Measurements from ENCODE around the gene OR1K1.

The OR1K1 gene

DNA sequence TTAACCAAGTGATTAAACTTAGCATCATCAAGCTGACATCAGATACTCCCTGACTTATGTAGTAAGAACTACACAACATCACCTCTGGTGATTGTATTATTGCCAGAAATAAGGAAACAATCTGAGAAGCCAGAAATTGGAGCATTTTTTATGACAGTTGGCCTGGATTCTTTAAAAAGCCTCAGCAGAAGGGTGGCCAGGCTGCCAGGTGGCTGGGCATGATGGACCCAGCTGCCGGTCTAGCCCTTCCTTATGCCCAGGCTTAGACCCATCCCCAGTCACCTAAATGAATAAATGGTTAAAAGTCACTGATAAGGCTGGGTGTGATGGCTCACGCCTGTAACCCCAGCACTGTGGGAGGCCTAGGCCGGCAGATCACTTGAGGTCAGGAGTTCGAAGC lies 12.8 kb downstream of the OR1K1 start:
- TF ChIP-seq, protein P1, sequence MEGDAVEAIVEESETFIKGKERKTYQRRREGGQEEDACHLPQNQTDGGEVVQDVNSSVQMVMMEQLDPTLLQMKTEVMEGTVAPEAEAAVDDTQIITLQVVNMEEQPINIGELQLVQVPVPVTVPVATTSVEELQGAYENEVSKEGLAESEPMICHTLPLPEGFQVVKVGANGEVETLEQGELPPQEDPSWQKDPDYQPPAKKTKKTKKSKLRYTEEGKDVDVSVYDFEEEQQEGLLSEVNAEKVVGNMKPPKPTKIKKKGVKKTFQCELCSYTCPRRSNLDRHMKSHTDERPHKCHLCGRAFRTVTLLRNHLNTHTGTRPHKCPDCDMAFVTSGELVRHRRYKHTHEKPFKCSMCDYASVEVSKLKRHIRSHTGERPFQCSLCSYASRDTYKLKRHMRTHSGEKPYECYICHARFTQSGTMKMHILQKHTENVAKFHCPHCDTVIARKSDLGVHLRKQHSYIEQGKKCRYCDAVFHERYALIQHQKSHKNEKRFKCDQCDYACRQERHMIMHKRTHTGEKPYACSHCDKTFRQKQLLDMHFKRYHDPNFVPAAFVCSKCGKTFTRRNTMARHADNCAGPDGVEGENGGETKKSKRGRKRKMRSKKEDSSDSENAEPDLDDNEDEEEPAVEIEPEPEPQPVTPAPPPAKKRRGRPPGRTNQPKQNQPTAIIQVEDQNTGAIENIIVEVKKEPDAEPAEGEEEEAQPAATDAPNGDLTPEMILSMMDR (IDR thresholded peaks at IDR 0.05; ENCODE audit: insufficient read depth, missing control alignments): no peak
- no peak for FAIRE-seq
- no peak for DNase-seq (ENCODE audit: insufficient read length, low spot score)

DNA sequence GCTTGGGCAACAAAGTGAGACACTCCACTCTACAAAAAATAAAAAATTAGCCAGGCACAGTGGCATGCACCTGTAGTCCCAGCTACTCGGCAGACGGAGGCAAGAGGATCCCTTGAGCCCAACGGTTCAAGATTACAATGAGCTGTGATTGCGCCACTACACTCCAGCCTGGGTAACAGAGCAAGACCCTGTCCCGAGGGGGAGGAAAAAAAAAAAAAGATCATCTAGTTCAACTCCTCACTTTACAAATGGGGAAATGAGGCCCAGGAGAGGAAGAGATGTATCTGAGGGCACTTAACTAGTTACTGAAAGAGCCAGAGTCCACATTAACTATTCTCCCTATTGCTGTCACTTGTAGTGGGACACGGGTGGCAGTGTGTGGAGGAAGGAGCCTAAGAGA lies 14.6 kb downstream of the OR1K1 start:
- TF ChIP-seq, protein P1 (IDR thresholded peaks at IDR 0.05; ENCODE audit: insufficient read depth, missing control alignments): no peak
- FAIRE-seq (no peak), DNase-seq (ENCODE audit: insufficient read length, low spot score) (no peak)

DNA sequence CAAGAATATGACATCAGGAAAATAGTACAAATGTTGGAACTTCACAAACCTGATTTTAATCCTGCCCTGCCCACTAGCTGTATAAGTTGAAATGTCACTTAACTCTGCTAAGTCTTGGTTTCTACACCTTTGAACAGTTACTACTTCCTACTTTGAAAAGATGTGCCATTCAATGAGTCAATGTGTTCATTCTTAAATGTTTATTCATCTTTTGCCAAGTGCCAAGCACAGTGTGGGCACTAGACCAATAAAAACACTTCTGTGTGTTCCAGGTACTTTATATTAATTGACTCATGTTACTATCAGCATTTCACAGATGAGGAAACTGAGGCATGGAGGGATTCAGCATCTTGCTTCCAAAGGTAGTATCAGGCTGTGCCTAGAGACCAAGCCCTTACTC lies 15.6 kb downstream of the OR1K1 start:
- no peak for FAIRE-seq

DNA sequence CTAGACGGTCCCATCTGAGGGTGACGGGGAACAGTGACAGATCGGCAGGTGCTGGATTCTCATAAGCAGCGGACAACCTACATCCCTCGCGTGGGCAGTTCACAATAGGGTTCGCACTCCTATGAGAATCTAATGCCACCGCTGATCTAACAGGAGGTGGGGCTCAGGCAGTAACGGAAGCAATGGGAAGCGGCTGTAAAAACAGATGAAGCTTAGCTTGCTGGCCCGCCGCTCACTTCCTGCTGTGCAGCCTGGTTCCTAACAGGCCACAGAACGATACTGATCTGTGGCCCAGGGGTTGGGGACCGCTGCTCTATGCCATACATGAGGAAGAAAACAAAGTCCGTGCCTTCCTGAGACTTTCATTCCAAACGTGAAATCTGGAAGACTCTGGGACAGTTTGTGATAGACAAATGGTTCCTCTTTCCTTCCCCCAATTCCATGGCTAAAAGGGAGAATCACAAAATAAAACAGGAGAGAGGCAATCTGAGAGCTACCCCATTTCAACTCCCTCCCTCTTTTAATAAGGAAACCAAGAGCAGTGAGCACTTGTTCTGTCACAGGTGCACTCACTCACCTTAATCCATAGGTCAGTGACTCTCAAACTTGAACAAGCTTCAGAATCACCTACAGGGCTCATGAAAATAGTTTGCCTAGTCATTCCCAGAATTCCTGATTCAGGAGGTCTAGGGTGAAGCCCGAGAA lies 16.4 kb downstream of the OR1K1 start:
- no peak for FAIRE-seq
- TF ChIP-seq, protein P1 (IDR thresholded peaks at IDR 0.05; ENCODE audit: insufficient read depth, missing control alignments): no peak

More for the DNA sequence above, 15.6 kb downstream of the OR1K1 start:
- no peak for DNase-seq (ENCODE audit: insufficient read length, low spot score)
- TF ChIP-seq, protein P1 (IDR thresholded peaks at IDR 0.05; ENCODE audit: insufficient read depth, missing control alignments): no peak

DNA sequence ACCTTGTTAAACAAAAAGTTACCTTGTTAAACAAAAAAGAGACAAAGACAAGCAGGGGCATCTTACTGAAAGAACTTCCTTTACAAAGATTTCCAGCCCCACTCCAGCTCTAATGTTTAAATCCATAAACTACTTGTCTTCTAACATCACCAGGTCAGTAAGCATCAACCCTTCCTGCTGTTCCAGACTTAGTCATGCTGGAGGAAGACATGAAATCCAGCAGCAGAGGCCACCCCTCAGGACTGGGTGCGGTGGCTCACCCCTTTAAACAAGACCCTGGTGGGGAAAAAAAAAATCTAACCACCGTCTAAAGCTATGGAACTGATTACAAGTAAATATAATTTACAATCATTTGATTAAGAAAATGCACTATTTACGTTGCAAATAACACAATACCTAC lies 19.4 kb downstream of the OR1K1 start:
- DNase-seq (ENCODE audit: insufficient read length, low spot score): no peak
- TF ChIP-seq, protein P1 (IDR thresholded peaks at IDR 0.05; ENCODE audit: insufficient read depth, missing control alignments): no peak
- no peak for FAIRE-seq

More for the DNA sequence above, 16.4 kb downstream of the OR1K1 start:
- DNase-seq (ENCODE audit: insufficient read length, low spot score): no peak

DNA sequence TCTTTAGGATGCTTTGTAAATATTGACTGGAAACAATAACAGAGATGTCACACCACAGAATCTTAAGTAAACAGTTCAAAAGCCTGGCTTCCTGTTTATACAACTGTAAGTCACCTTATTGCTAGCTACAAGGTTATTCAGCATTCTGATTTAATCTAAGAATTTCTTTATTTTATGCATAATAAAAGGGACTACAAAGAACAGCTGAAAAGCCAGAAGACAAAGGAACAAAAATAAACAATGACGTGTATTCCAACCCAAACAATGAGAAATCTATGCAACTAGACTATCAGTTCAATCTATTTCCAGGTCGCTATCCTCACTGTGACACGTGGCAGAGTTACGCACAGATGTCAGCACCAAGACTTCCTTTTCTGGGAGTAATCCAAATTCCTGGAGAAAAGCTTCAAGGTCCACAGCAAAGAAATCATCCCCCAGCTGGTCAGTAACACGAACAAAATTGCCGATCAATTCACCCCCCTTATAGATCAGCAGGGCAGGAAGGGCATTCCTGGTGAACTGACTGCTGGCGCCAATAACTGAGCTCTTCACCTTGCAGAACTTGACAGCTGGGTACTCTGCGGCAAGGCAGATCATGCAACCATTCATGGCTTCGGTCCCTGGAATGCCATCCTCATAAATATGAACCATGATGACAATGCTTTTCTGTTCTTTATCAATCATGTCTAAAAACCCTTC lies 20.0 kb downstream of the OR1K1 start:
- no peak for DNase-seq (ENCODE audit: insufficient read length, low spot score)
- FAIRE-seq: no peak
- TF ChIP-seq, protein P1 (IDR thresholded peaks at IDR 0.05; ENCODE audit: insufficient read depth, missing control alignments): no peak

DNA sequence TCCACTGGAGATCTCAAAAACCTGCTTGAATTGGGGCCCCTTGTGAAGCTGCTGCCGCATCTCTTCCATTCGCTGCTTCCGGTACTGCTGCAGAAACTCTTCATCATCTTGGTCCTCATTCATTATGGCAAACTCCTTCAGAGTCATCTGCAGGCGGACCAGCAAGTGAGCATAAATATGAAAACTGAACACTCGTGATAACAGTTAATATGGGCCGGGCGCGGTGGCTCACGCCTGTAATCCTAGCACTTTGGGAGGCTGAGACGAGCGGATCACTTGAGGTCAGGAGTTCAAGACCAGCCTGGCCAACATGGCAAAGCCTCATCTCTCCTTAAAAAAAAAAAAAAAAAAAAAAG lies 20.5 kb downstream of the OR1K1 start:
- no peak for DNase-seq (ENCODE audit: insufficient read length, low spot score)
- FAIRE-seq: no peak
- TF ChIP-seq, protein P1 (IDR thresholded peaks at IDR 0.05; ENCODE audit: insufficient read depth, missing control alignments): no peak

Measured in D721Med (cell line).